Esophagus squamous epithelium (tissue), 4 donors: ENCODE results near the gene RCAN2.

Experiments used
- POLR2A ChIP-seq, 4 donors: fragments of 450-650 bp; IDR thresholded peaks; one replicate each; pipeline ENCODE4 v1.6.1; 2017; ENCODE audit warnings: antibody characterized with exemption in 4 of 4, mild to moderate bottlenecking in 4 of 4, moderate library complexity in 3 of 4
- TF ChIP-seq, protein P1 (sequence below), 6 experiments: fragments of 450-650 bp in 4 of 6; fragments of 200-600 bp in 2 of 6; sonication (generic) in 2 of 6; IDR thresholded peaks; one replicate each; pipeline ENCODE4 v1.5.1; 2016 to 2019; ENCODE audit warnings: antibody characterized with exemption in 6 of 6, mild to moderate bottlenecking in 4 of 6, moderate library complexity in 4 of 6

DNA sequence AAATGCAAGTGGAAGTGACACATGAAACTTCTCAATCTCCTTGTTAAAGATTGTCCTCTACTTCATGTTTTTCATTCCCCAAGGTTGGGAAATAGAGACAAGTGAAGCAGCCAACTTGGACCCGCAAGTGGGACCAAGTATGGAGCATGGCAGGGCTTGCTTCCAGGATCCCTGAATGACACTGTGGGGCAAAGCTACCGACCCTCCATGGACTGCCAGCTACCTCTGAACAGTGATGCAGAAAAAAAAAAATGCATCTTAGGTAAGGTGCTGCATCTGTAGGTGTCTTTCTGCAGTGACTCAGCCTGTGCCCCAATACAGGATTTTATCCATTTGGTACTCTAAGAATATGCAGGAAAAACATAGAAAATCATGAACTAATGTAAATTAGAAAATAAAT lies 201.4 kb downstream of the RCAN2 start:
- TF ChIP-seq POLR2A (IDR thresholded peaks at IDR 0.05), result no peak
- TF ChIP-seq, protein P1, sequence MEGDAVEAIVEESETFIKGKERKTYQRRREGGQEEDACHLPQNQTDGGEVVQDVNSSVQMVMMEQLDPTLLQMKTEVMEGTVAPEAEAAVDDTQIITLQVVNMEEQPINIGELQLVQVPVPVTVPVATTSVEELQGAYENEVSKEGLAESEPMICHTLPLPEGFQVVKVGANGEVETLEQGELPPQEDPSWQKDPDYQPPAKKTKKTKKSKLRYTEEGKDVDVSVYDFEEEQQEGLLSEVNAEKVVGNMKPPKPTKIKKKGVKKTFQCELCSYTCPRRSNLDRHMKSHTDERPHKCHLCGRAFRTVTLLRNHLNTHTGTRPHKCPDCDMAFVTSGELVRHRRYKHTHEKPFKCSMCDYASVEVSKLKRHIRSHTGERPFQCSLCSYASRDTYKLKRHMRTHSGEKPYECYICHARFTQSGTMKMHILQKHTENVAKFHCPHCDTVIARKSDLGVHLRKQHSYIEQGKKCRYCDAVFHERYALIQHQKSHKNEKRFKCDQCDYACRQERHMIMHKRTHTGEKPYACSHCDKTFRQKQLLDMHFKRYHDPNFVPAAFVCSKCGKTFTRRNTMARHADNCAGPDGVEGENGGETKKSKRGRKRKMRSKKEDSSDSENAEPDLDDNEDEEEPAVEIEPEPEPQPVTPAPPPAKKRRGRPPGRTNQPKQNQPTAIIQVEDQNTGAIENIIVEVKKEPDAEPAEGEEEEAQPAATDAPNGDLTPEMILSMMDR (IDR thresholded peaks at IDR 0.05), result no peak
